GM12878 (cell line): ENCODE measurements around the gene LHFPL2. TPM values are rescaled to one million over a fixed set of nuclear protein-coding genes. Genes with fewer than 3 reads are reported as not detected.
A peak's percentile ranks its signal among the peaks of the same experiment; 100 is the strongest.

Experiments
- BACH1 ChIP-seq: fragments of 450-650 bp; IDR thresholded peaks from 2 replicates; pipeline ENCODE4 v1.6.1; 2017; ENCODE audit warnings: mild to moderate bottlenecking, borderline replicate concordance
- BMI1 ChIP-seq: fragments of 450-650 bp; IDR thresholded peaks from 2 replicates; pipeline ENCODE4 v1.6.1; 2016; ENCODE audit warnings: mild to moderate bottlenecking, moderate library complexity, borderline replicate concordance
- CBX3 ChIP-seq: fragments of 200-600 bp; sonication (generic); IDR thresholded peaks from 2 replicates; pipeline ENCODE4 v1.6.1; 2016; ENCODE audit warnings: low read depth, borderline replicate concordance
- CHD1 ChIP-seq: IDR thresholded peaks from 2 replicates; pipeline ENCODE4 v1.6.1; 2012; ENCODE audit warnings: low read depth, low read length, improper control_type of control experiment
- DPF2 ChIP-seq: fragments of 450-650 bp; IDR thresholded peaks from 2 replicates; pipeline ENCODE4 v1.6.1; 2017; ENCODE audit warnings: mild to moderate bottlenecking
- ETV6 ChIP-seq, 2 experiments: fragments of 450-650 bp in 1 of 2; IDR thresholded peaks in 1 of 2; conservative IDR thresholded peaks in 1 of 2; 2 replicates each; pipeline ENCODE4 v1.6.1; 2014; ENCODE audit warnings: antibody characterized with exemption in 1 of 2, borderline replicate concordance in 1 of 2, low read depth in 1 of 2, mild to moderate bottlenecking in 1 of 2, moderate library complexity in 1 of 2
- GATAD2B ChIP-seq: fragments of 450-650 bp; conservative IDR thresholded peaks from 2 replicates; pipeline ENCODE4 v1.6.1; 2017; ENCODE audit warnings: low read depth, mild to moderate bottlenecking, moderate library complexity
- JUND ChIP-seq: IDR thresholded peaks from 2 replicates; pipeline ENCODE4 v1.6.1; 2012; ENCODE audit warnings: low read depth, mild to moderate bottlenecking, low read length, improper control_type of control experiment, moderate library complexity
- NBN ChIP-seq: fragments of 450-650 bp; IDR thresholded peaks from 2 replicates; pipeline ENCODE4 v1.6.1; 2016
- NRF1 ChIP-seq: conservative IDR thresholded peaks from 2 replicates; pipeline ENCODE4 v1.6.1; 2011; ENCODE audit warnings: mild to moderate bottlenecking, low read depth, low read length, improper control_type of control experiment
- RCOR1 ChIP-seq: conservative IDR thresholded peaks from 2 replicates; pipeline ENCODE4 v1.6.1; 2012; ENCODE audit warnings: low read depth, low read length, improper control_type of control experiment
- SMAD5 ChIP-seq: IDR thresholded peaks from 2 replicates; pipeline ENCODE4 v1.6.1; 2016; ENCODE audit warnings: antibody characterized with exemption, low read depth
- SMARCA5 ChIP-seq: fragments of 450-650 bp; IDR thresholded peaks from 2 replicates; pipeline ENCODE4 v1.6.1; 2017; ENCODE audit warnings: mild to moderate bottlenecking
- SRF ChIP-seq, 2 experiments: IDR thresholded peaks; 2 replicates each; pipeline ENCODE4 v1.6.1; 2011; ENCODE audit warnings: low read depth in 2 of 2, low read length in 2 of 2, mild to moderate bottlenecking in 1 of 2, moderate library complexity in 1 of 2
- ZBED1 ChIP-seq: IDR thresholded peaks from 2 replicates; pipeline ENCODE4 v1.6.1; 2016; ENCODE audit warnings: borderline replicate concordance
- ZNF207 ChIP-seq: fragments of 450-650 bp; IDR thresholded peaks from 2 replicates; pipeline ENCODE4 v1.6.1; 2014; ENCODE audit warnings: antibody characterized with exemption, mild to moderate bottlenecking, borderline replicate concordance
- ZSCAN29 ChIP-seq: fragments of 450-650 bp; IDR thresholded peaks from 2 replicates; pipeline ENCODE4 v1.6.1; 2017; ENCODE audit warnings: mild to moderate bottlenecking, moderate library complexity
- polyA plus RNA-seq, 11 experiments: library from polyadenylated mRNA; depleted of rRNA in 4 of 11; unstranded in 6 of 11; stranded (reverse) in 5 of 11; fragments of >200 nt; fragmentation: Nextera tagmentation in 4 of 11; fragmentation: Illumina TruSeq in 1 of 11; extraction: Ambion mirVana in 4 of 11; extraction: Trizol in 1 of 11; gene quantifications; 1 replicate in 1 of 11; 2 replicates in 10 of 11; pipeline versions ENCODE4 v1.2.1 to v1.2.3, GENCODE V29; 2011 to 2016; ENCODE audit warnings: inconsistent platforms in 2 of 11, missing spikeins in 2 of 11, low read depth in 1 of 11
- total RNA-seq, 4 experiments: library from RNA; depleted of rRNA in 3 of 4; stranded (reverse); fragments of >200 nt in 3 of 4; fragmentation: Illumina TruSeq in 1 of 4; extraction: Trizol in 1 of 4; gene quantifications; 2 replicates each; pipeline versions ENCODE4 v1.2.1 to v1.2.3, GENCODE V29; 2013 to 2021
- TF ChIP-seq, protein P1 (sequence below): fragments of 450-650 bp; IDR thresholded peaks from 2 replicates; pipeline ENCODE4 v1.6.1; 2018; ENCODE audit warnings: mild to moderate bottlenecking, low read depth, moderate library complexity; ENCODE audit not compliant: partially characterized antibody
- TF ChIP-seq, protein P2 (sequence below): IDR thresholded peaks from 2 replicates; pipeline ENCODE4 v1.6.1; 2012; ENCODE audit warnings: low read depth, low read length, improper control_type of control experiment
- TF ChIP-seq, protein P3 (sequence below): fragments of 150-350 bp; IDR thresholded peaks from 2 replicates; pipeline ENCODE4 v1.6.1; 2014; ENCODE audit warnings: mild to moderate bottlenecking, low read depth, low read length
- TF ChIP-seq, protein P4 (sequence below): IDR thresholded peaks from 2 replicates; pipeline ENCODE4 v1.6.1; 2011; ENCODE audit warnings: borderline replicate concordance, low read depth, mild to moderate bottlenecking, moderate library complexity, low read length; ENCODE audit not compliant: insufficient read depth, poor library complexity, severe bottlenecking
- TF ChIP-seq, protein P5 (sequence below): fragments of 450-650 bp; IDR thresholded peaks from 2 replicates; pipeline ENCODE4 v1.6.1; 2014; ENCODE audit warnings: mild to moderate bottlenecking

The LHFPL2 gene
- total and polyA plus RNA-seq, 10 of the 15 experiments (the other 5 are each of a cell fraction or from before 2014, with no cell fraction given): 4.1 to 21.8 (median 12.5) TPM

DNA sequence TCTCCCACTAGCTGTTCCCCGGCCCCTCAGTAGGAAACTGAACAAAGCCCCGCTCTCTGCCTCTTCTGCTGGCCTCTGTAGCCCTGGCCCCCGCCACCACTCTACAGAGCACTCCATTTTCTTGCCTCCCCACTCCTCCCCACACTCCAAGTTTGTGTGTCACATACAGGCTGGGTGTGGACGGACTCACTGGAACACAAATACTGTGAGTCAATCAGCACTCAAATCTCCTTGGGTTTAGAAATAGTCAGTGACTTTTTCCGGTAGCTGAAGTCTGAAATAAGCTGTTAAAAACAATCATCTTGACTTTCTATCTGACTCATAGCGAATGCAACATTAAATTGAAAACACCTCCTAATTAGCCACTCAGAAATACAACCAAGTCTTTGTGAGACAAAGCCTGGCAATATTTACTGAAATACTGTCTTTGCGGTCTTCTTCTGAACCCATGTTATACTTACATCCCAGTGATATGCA is 122.5 kb downstream of the LHFPL2 start (continued):
- TF ChIP-seq, protein P1, sequence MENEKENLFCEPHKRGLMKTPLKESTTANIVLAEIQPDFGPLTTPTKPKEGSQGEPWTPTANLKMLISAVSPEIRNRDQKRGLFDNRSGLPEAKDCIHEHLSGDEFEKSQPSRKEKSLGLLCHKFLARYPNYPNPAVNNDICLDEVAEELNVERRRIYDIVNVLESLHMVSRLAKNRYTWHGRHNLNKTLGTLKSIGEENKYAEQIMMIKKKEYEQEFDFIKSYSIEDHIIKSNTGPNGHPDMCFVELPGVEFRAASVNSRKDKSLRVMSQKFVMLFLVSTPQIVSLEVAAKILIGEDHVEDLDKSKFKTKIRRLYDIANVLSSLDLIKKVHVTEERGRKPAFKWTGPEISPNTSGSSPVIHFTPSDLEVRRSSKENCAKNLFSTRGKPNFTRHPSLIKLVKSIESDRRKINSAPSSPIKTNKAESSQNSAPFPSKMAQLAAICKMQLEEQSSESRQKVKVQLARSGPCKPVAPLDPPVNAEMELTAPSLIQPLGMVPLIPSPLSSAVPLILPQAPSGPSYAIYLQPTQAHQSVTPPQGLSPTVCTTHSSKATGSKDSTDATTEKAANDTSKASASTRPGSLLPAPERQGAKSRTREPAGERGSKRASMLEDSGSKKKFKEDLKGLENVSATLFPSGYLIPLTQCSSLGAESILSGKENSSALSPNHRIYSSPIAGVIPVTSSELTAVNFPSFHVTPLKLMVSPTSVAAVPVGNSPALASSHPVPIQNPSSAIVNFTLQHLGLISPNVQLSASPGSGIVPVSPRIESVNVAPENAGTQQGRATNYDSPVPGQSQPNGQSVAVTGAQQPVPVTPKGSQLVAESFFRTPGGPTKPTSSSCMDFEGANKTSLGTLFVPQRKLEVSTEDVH: no peak
- TF ChIP-seq CBX3 (no peak), RCOR1 (no peak), ZSCAN29 (no peak), NBN (0 out of 2 replicates have a peak, but pooled peaks have one; percentile 27), SRF (IDR thresholded peaks at IDR 0.05; ENCODE audit: low read depth in 2 of 2, low read length in 2 of 2) (no peak), ZNF207 (no peak), SMARCA5 (peak; percentile 13; the same call in 1 of the 2 replicates), BACH1 (peak; percentile 37; the same call in 1 of the 2 replicates), GATAD2B (0 out of 2 replicates have a peak, but pooled peaks have one; percentile 36), SMAD5 (no peak), DPF2 (peak; percentile 78), ETV6 (conservative IDR thresholded peaks at IDR 0.05 in 1 of 2, IDR thresholded peaks at IDR 0.05 in 1 of 2; ENCODE audit: borderline replicate concordance in 1 of 2, low read depth in 1 of 2) (0 out of 4 replicates have a peak, but pooled peaks of 1 of the 2 experiments have one; percentile 16), ZBED1 (no peak), JUND (peak; percentile 78), NRF1 (no peak), CHD1 (no peak), BMI1 (peak; percentile 29; the same call in 1 of the 2 replicates)
- TF ChIP-seq, protein P2, sequence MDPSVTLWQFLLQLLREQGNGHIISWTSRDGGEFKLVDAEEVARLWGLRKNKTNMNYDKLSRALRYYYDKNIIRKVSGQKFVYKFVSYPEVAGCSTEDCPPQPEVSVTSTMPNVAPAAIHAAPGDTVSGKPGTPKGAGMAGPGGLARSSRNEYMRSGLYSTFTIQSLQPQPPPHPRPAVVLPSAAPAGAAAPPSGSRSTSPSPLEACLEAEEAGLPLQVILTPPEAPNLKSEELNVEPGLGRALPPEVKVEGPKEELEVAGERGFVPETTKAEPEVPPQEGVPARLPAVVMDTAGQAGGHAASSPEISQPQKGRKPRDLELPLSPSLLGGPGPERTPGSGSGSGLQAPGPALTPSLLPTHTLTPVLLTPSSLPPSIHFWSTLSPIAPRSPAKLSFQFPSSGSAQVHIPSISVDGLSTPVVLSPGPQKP: no peak
- TF ChIP-seq, protein P3, sequence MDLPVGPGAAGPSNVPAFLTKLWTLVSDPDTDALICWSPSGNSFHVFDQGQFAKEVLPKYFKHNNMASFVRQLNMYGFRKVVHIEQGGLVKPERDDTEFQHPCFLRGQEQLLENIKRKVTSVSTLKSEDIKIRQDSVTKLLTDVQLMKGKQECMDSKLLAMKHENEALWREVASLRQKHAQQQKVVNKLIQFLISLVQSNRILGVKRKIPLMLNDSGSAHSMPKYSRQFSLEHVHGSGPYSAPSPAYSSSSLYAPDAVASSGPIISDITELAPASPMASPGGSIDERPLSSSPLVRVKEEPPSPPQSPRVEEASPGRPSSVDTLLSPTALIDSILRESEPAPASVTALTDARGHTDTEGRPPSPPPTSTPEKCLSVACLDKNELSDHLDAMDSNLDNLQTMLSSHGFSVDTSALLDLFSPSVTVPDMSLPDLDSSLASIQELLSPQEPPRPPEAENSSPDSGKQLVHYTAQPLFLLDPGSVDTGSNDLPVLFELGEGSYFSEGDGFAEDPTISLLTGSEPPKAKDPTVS: no peak
- TF ChIP-seq, protein P4, sequence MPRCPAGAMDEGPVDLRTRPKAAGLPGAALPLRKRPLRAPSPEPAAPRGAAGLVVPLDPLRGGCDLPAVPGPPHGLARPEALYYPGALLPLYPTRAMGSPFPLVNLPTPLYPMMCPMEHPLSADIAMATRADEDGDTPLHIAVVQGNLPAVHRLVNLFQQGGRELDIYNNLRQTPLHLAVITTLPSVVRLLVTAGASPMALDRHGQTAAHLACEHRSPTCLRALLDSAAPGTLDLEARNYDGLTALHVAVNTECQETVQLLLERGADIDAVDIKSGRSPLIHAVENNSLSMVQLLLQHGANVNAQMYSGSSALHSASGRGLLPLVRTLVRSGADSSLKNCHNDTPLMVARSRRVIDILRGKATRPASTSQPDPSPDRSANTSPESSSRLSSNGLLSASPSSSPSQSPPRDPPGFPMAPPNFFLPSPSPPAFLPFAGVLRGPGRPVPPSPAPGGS: no peak
- TF ChIP-seq, protein P5, sequence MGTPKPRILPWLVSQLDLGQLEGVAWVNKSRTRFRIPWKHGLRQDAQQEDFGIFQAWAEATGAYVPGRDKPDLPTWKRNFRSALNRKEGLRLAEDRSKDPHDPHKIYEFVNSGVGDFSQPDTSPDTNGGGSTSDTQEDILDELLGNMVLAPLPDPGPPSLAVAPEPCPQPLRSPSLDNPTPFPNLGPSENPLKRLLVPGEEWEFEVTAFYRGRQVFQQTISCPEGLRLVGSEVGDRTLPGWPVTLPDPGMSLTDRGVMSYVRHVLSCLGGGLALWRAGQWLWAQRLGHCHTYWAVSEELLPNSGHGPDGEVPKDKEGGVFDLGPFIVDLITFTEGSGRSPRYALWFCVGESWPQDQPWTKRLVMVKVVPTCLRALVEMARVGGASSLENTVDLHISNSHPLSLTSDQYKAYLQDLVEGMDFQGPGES: no peak
